Measurements from ENCODE around the gene DCHS2. TPM values are rescaled to one million over a fixed set of nuclear protein-coding genes. Genes with fewer than 3 reads are reported as not detected.

The DCHS2 gene
- total RNA-seq, 1 donor: under 0.01 TPM

DNA sequence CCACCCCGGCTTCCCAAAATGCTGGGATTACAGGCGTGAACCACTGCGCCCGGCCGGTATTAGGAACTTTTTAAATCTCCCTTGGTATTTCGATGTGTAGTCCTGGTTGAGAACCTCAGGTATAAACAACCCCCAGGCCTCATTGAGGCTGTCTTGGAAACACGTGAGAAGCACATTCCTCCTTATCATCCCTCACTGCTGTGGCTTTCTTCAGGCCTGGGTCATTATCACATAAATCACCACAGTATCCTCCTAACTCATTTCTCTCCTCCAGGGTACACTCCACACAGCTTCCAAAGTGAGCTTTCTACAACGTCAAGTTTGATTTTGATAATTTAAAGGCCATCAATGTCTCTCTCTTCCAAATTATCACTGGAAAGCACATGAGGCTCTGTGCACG is 198.2 kb downstream of the DCHS2 start:
- DNase-seq (ENCODE audit: low read depth): no peak
- no peak overlapping the region for H3K4me3 ChIP-seq (ENCODE audit: low read depth, low read length)
- TF ChIP-seq, protein P1, sequence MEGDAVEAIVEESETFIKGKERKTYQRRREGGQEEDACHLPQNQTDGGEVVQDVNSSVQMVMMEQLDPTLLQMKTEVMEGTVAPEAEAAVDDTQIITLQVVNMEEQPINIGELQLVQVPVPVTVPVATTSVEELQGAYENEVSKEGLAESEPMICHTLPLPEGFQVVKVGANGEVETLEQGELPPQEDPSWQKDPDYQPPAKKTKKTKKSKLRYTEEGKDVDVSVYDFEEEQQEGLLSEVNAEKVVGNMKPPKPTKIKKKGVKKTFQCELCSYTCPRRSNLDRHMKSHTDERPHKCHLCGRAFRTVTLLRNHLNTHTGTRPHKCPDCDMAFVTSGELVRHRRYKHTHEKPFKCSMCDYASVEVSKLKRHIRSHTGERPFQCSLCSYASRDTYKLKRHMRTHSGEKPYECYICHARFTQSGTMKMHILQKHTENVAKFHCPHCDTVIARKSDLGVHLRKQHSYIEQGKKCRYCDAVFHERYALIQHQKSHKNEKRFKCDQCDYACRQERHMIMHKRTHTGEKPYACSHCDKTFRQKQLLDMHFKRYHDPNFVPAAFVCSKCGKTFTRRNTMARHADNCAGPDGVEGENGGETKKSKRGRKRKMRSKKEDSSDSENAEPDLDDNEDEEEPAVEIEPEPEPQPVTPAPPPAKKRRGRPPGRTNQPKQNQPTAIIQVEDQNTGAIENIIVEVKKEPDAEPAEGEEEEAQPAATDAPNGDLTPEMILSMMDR (IDR thresholded peaks at IDR 0.05; ENCODE audit: insufficient read depth, low read depth, low read length): no peak

DNA sequence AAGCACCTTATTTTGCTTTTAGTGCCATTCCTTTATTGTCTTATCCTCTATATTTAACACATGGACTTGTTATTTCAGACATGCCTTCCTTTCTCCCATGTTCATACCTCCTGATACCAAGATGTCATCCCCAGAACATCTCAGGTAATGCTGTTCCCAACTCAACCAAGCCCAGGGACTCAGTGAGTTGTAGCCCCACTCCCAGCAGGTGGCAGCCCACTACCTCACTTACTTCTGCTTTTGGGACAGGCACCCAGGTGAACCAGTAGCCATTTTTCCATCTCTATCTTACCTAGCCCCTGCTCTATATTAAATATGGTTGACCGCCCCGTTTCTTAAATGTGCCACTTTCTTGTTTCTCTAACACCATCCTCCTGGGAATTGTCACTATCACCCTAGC is 199.0 kb downstream of the DCHS2 start:
- TF ChIP-seq, protein P1 (IDR thresholded peaks at IDR 0.05; ENCODE audit: insufficient read depth, low read depth, low read length): no peak
- no peak overlapping the region for H3K4me3 ChIP-seq (ENCODE audit: low read depth, low read length)
- no peak for DNase-seq (ENCODE audit: low read depth)

DNA sequence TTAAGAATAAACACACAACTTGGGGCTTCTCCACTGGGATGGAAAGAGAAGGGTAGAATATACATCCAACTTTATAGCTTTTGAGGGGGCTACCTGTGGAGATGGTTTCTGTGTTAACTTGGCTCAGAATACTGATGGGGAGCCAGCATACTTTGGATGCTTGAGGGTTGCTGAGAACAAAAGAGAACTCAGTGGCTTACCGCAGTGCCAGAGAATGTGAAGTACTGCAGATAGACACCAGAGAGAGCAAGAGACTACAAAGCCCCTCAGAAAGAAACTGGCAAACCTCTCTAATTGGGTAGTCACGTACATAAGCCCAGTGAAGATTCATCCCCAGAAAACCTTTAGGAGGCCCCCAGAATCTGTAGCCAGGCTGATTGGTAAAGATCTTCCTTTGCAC is 214.4 kb downstream of the DCHS2 start:
- TF ChIP-seq, protein P1 (IDR thresholded peaks at IDR 0.05; ENCODE audit: insufficient read depth, low read depth, low read length): no peak
- H3K4me3 ChIP-seq (ENCODE audit: low read depth, low read length): no peak overlapping the region
- no peak for DNase-seq (ENCODE audit: low read depth)

DNA sequence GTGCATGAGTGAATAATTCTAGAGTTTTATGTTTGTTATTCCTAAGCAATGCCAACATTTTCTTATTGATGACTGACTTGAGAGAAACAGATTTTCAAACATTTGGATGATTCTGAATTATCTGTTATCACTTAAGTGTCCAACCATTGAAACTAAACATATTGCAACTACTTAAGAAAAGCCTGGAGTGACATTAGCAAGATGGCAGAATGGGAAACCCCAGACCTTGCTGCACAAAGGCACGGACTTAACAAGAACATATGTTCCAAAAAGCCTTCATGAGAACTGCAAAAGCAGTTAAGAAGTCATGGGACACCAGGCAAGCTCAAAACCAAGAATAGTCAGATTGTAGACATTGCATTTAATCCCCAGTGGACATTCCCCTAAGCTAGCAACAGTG is 215.1 kb downstream of the DCHS2 start:
- DNase-seq (ENCODE audit: low read depth): no peak
- TF ChIP-seq, protein P1 (IDR thresholded peaks at IDR 0.05; ENCODE audit: insufficient read depth, low read depth, low read length): no peak

DNA sequence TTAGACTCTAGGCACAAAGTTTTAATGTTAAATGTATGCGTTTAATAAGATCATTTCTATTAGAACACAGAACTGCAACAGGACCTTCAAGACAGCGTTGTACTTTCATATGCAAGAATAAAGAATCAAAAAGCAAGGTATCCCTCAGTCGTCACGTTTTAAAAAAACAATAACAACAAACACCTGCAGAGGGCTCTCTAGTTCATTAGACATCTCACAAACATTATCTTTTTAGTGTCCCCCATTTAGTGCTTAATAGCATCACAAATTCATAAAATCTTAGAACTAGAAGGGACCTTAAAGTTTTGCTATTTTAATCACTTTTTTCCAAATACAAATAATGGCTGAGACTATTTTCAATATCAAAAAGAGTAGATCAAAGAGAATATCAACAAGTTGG is 236.6 kb downstream of the DCHS2 start:
- no peak for DNase-seq (ENCODE audit: low read depth)
- TF ChIP-seq, protein P1 (IDR thresholded peaks at IDR 0.05; ENCODE audit: insufficient read depth, low read depth, low read length): no peak
- H3K4me3 ChIP-seq (ENCODE audit: low read depth, low read length): no peak overlapping the region

More for the DNA sequence above, 215.1 kb downstream of the DCHS2 start:
- no peak overlapping the region for H3K4me3 ChIP-seq (ENCODE audit: low read depth, low read length)

DNA sequence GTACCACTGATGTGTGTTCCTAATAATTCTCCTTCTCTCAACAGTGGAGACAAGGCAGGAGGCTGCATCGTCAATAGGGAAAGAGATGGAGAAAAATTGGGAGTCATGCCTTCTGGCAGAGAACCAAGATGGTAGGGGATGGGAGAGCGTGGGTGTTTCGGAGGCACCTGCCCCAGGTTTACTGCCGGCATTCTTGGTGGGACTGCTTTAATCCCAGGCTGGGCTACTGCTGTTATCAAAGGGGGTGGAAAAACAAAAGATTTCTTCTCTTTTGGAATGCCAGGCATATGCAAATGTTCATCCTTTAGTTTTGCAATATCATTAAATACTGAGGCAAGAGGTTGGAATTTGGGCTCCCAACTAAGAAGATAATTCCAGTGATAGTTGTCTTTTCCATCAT is 257.0 kb downstream of the DCHS2 start:
- no peak overlapping the region for H3K4me3 ChIP-seq (ENCODE audit: low read depth, low read length)
- DNase-seq (ENCODE audit: low read depth): no peak
- TF ChIP-seq, protein P1 (IDR thresholded peaks at IDR 0.05; ENCODE audit: insufficient read depth, low read depth, low read length): no peak

DNA sequence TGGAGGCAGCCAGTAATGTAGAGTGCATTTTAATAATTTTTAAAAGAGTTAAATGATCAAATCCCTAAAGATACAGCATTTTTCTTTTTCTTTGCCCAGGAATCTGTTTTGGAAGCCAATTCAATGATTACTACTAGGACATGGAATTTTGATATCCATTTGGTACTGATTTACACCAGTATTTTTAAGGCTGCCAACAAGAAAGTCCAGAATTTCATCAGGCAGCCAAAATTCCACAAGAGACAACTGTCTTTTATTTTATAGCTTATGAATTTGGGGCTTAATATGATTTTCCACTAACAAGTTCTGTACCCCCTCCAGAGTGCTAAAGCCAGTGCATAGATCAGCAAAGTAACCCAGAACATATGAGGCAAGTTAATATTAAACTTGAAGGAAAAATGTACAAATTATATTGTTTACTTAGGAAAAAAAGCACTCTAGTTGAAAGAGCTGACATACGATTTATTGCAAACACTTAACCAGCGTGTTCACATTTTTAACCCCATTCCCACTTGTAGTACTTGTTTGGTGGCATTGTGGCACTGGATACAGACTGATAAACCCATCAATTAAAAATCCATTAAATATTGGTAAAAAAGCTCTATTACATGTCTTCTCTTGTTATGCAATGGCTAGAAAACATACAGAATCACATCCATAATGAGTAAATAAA is 259.7 kb downstream of the DCHS2 start:
- TF ChIP-seq, protein P1 (IDR thresholded peaks at IDR 0.05; ENCODE audit: insufficient read depth, low read depth, low read length): no peak

More for the DNA sequence above, 259.7 kb downstream of the DCHS2 start:
- H3K4me3 ChIP-seq (ENCODE audit: low read depth, low read length): no peak overlapping the region
- DNase-seq (ENCODE audit: low read depth): no peak

All from fibroblast of villous mesenchyme (primary cell).